Measurements from ENCODE around the gene BPI. TPM values are rescaled to one million over a fixed set of nuclear protein-coding genes. Genes with fewer than 3 reads are reported as not detected.

Gene BPI
- total RNA-seq, 4 donors from 2014 or later, result not detected

DNA sequence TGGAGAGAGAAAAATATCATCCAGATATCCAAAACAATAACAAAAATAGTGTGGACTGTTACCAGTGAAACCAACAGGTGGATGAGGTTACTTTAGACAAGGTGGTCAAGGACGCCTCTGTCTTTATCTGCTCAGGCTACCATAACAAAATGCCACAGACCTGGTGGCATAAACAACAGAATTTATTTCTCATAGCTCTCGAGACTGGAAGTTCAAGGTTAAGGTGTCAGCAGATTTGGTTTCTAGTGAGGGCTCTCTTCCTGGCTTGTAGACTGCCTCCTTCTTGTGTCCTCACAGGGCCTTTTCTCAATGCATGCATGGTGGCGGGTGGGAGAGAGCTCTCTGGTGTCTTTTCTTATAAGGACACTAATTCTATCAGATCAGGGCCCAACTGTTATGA lies 21.2 kb downstream of the BPI start:
- no peak for ATAC-seq
- Histone ChIP-seq H3K9me3 (no peaks in the 10 kb centered on the region), H3K4me3 (no peak overlapping the region), H3K27me3 (no peaks in the 10 kb centered on the region), H3K36me3 (no peaks in the 10 kb centered on the region), H3K4me1 (no peaks in the 10 kb centered on the region), H3K27ac (no peak overlapping the region)
- in situ Hi-C loops (cut with MboI; ENCODE audit: low sequenced_read_pairs in 4 of 4), result loop anchor here in 1 of 4 donors (25.0 kb wide), 1 partner anchor 263 kb away; no protein-coding TSS in a partner anchor
- no peak for DNase-seq
- intact Hi-C loops (cut with DNase I; ENCODE audit: low total_unique reads), result no loop called here
- TF ChIP-seq POLR2A (IDR thresholded peaks at IDR 0.05), result no peak
- TF ChIP-seq, protein P1, sequence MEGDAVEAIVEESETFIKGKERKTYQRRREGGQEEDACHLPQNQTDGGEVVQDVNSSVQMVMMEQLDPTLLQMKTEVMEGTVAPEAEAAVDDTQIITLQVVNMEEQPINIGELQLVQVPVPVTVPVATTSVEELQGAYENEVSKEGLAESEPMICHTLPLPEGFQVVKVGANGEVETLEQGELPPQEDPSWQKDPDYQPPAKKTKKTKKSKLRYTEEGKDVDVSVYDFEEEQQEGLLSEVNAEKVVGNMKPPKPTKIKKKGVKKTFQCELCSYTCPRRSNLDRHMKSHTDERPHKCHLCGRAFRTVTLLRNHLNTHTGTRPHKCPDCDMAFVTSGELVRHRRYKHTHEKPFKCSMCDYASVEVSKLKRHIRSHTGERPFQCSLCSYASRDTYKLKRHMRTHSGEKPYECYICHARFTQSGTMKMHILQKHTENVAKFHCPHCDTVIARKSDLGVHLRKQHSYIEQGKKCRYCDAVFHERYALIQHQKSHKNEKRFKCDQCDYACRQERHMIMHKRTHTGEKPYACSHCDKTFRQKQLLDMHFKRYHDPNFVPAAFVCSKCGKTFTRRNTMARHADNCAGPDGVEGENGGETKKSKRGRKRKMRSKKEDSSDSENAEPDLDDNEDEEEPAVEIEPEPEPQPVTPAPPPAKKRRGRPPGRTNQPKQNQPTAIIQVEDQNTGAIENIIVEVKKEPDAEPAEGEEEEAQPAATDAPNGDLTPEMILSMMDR (IDR thresholded peaks at IDR 0.05 in 4 of 5, conservative IDR thresholded peaks at IDR 0.05 in 1 of 5), result no peak

DNA sequence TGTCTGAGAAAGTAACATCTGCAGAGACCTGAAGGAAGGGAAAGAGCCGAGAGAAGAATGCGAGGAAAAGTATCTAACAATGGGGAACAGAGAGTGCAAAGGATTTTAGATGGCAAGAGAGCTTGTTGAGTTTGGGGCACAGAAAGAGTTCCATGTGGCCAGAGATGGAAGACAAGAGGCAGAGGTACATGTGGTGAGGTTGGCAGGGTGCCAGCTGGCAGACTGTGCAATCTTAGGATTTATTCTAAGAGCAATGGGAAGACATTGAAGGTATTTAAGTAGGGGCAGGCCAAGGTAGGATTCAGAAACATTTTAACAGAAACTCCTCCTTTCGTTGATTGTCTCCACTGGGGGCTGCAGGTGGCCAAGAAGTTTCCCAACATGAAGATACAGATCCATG lies 21.9 kb downstream of the BPI start:
- no peak for TF ChIP-seq POLR2A (IDR thresholded peaks at IDR 0.05)
- TF ChIP-seq, protein P1 (IDR thresholded peaks at IDR 0.05 in 4 of 5, conservative IDR thresholded peaks at IDR 0.05 in 1 of 5), result no peak
- intact Hi-C loops (cut with DNase I; ENCODE audit: low total_unique reads) (no loop called here), in situ Hi-C loops (cut with MboI; ENCODE audit: low sequenced_read_pairs in 4 of 4) (loop anchor here in 1 of 4 donors (25.0 kb wide), 1 partner anchor 264 kb away; no protein-coding TSS in a partner anchor)
- H3K9me3 ChIP-seq, result no peaks in the 10 kb centered on the region
- H3K4me3 ChIP-seq, result no peak overlapping the region
- H3K27ac ChIP-seq, result no peak overlapping the region
- no peak for DNase-seq
- ATAC-seq, result no peak
- no peaks in the 10 kb centered on the region for H3K27me3 ChIP-seq
- H3K4me1 ChIP-seq, result no peaks in the 10 kb centered on the region
- no peaks in the 10 kb centered on the region for H3K36me3 ChIP-seq

DNA sequence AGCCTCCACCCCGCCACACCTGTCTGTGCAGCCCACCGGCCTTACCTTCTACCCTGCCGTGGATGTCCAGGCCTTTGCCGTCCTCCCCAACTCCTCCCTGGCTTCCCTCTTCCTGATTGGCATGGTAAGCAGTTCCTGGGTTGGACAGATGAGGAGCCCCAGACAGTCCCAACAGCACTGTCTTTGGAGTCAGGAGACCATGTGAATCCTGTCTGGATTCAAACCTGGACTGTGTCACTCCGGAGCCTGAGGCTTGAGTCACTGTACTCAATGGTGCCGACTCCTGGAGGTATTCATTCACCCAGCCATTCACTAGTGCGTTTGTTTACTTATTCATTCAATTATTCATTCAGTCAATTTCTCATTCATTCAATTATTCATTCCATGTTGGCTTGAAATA lies 22.4 kb downstream of the BPI start:
- H3K4me1 ChIP-seq, result no peaks in the 10 kb centered on the region
- ATAC-seq (no peak), DNase-seq (no peak)
- intact Hi-C loops (cut with DNase I; ENCODE audit: low total_unique reads), result no loop called here
- no peaks in the 10 kb centered on the region for H3K36me3 ChIP-seq
- no peak overlapping the region for H3K4me3 ChIP-seq
- in situ Hi-C loops (cut with MboI; ENCODE audit: low sequenced_read_pairs in 4 of 4), result loop anchor here in 1 of 4 donors (25.0 kb wide), 1 partner anchor 264 kb away; no protein-coding TSS in a partner anchor
- no peaks in the 10 kb centered on the region for H3K27me3 ChIP-seq
- no peaks in the 10 kb centered on the region for H3K9me3 ChIP-seq
- H3K27ac ChIP-seq, result no peak overlapping the region
- no peak for TF ChIP-seq POLR2A (IDR thresholded peaks at IDR 0.05)
- TF ChIP-seq, protein P1 (IDR thresholded peaks at IDR 0.05 in 4 of 5, conservative IDR thresholded peaks at IDR 0.05 in 1 of 5), result no peak

DNA sequence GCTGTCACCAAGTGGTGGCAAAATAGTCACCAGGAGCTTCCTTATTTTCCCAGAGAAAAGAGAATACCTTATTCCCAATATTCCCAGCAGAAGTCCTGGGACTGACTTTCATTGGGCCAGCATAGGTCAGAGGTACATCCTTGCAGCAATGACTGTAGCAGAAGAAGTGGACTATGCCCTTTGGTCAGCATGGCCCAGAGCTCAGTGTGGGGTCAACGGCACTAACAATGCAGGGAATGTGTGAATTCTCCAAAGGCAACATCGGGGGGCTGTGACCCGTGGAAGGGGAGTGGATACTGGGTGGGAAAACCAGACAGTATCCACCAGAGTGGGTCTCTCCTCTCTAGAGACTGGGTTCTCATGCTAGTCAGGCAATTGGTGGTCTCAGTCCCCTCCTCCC lies 26.7 kb downstream of the BPI start:
- no peaks in the 10 kb centered on the region for H3K4me1 ChIP-seq
- H3K36me3 ChIP-seq, result no peaks in the 10 kb centered on the region
- H3K27ac ChIP-seq, result no peak overlapping the region
- ATAC-seq (no peak), DNase-seq (no peak)
- intact Hi-C loops (cut with DNase I; ENCODE audit: low total_unique reads), result no loop called here
- in situ Hi-C loops (cut with MboI; ENCODE audit: low sequenced_read_pairs in 4 of 4), result loop anchor here in 1 of 4 donors (25.0 kb wide), 1 partner anchor 268 kb away; no protein-coding TSS in a partner anchor
- no peak for TF ChIP-seq POLR2A (IDR thresholded peaks at IDR 0.05)
- TF ChIP-seq, protein P1 (IDR thresholded peaks at IDR 0.05 in 4 of 5, conservative IDR thresholded peaks at IDR 0.05 in 1 of 5), result no peak
- no peak overlapping the region for H3K4me3 ChIP-seq
- no peaks in the 10 kb centered on the region for H3K9me3 ChIP-seq
- H3K27me3 ChIP-seq, result no peaks in the 10 kb centered on the region

DNA sequence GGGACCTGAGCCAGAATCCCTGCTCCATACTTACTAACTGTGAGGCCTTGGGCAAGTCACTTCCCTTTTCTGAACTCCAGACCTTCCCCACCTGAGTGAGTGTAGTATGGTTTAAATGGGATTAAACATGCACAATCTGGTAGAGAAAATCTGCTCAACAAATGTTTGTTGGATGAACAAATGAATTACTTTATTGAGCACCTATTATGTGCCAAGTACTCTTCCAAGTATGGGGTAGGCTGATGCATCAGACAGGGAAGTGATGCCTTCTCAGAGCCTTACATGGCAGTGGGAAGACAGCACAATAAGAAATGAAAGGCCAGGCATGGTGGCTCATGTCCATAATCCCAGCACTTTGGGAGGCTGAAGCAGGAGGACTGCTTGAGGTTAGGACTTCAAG lies 27.3 kb downstream of the BPI start:
- no peaks in the 10 kb centered on the region for H3K4me1 ChIP-seq
- intact Hi-C loops (cut with DNase I; ENCODE audit: low total_unique reads), result no loop called here

More for the DNA sequence above, 27.3 kb downstream of the BPI start:
- in situ Hi-C loops (cut with MboI; ENCODE audit: low sequenced_read_pairs in 4 of 4), result loop anchor here in 1 of 4 donors (25.0 kb wide), 1 partner anchor 269 kb away; no protein-coding TSS in a partner anchor
- no peak overlapping the region for H3K4me3 ChIP-seq
- DNase-seq, result no peak
- H3K36me3 ChIP-seq, result no peaks in the 10 kb centered on the region
- no peaks in the 10 kb centered on the region for H3K9me3 ChIP-seq
- no peak for ATAC-seq
- H3K27ac ChIP-seq, result no peak overlapping the region
- no peaks in the 10 kb centered on the region for H3K27me3 ChIP-seq
- TF ChIP-seq, protein P1 (IDR thresholded peaks at IDR 0.05 in 4 of 5, conservative IDR thresholded peaks at IDR 0.05 in 1 of 5), result no peak
- TF ChIP-seq POLR2A (IDR thresholded peaks at IDR 0.05), result no peak

Data from gastrocnemius medialis (tissue), 4 donors.